H9 (cell line): ENCODE results near the gene MGAT4A. TPM values are rescaled to one million over a fixed set of nuclear protein-coding genes. Genes with fewer than 3 reads are reported as not detected.

Experiments used
- DNase-seq: peaks from one replicate; pipeline ENCODE4 v3.0.0-alpha.2; 2017
- H2AFZ ChIP-seq: one replicate; pipeline ENCODE4 v1.6.1; 2013; ENCODE audit warnings: mild to moderate bottlenecking, low read length, control low read depth, moderate library complexity
- H2AK5ac ChIP-seq: 2 replicates; pipeline ENCODE4 v1.6.1; 2013; ENCODE audit warnings: low read length, control low read depth, mixed read lengths; ENCODE audit not compliant: insufficient read length
- H2BK120ac ChIP-seq: one replicate; pipeline ENCODE4 v1.6.1; 2013; ENCODE audit warnings: low read depth, mild to moderate bottlenecking, low read length, control low read depth, inconsistent platforms; ENCODE audit not compliant: poor library complexity, severe bottlenecking
- H2BK12ac ChIP-seq: 2 replicates; pipeline ENCODE4 v1.6.1; 2013; ENCODE audit warnings: low read length, control low read depth, mixed read lengths, low read depth; ENCODE audit not compliant: insufficient read length
- H2BK15ac ChIP-seq: 2 replicates; pipeline ENCODE4 v1.6.1; 2013; ENCODE audit warnings: low read depth, low read length, control low read depth
- H2BK20ac ChIP-seq: one replicate; pipeline ENCODE4 v1.6.1; 2013; ENCODE audit warnings: low read depth, mild to moderate bottlenecking, low read length, control low read depth, inconsistent platforms; ENCODE audit not compliant: poor library complexity, severe bottlenecking
- H2BK5ac ChIP-seq: 2 replicates; pipeline ENCODE4 v1.6.1; 2013; ENCODE audit warnings: low read length, control low read depth, mixed read lengths; ENCODE audit not compliant: insufficient read length
- H3K14ac ChIP-seq: 2 replicates; pipeline ENCODE4 v1.6.1; 2013; ENCODE audit warnings: low read length, control low read depth; ENCODE audit not compliant: insufficient read depth
- H3K18ac ChIP-seq: 2 replicates; pipeline ENCODE4 v1.6.1; 2013; ENCODE audit warnings: low read depth, mild to moderate bottlenecking, mixed read lengths, low read length, control low read depth; ENCODE audit not compliant: insufficient read length
- H3K23ac ChIP-seq: 2 replicates; pipeline ENCODE4 v1.6.1; 2013; ENCODE audit warnings: low read length, control low read depth, mixed read lengths, low read depth; ENCODE audit not compliant: insufficient read length
- H3K23me2 ChIP-seq: 2 replicates; pipeline ENCODE4 v1.6.1; 2013; ENCODE audit warnings: low read depth, mild to moderate bottlenecking, mixed read lengths, low read length, control low read depth; ENCODE audit not compliant: insufficient read length, poor library complexity, severe bottlenecking
- H3K27ac ChIP-seq: 2 replicates; pipeline ENCODE4 v1.5.1; 2013; ENCODE audit warnings: low read length, control low read depth, mixed read lengths, low read depth; ENCODE audit not compliant: insufficient read length
- H3K27me3 ChIP-seq: 2 replicates; pipeline ENCODE4 v1.6.1; 2013; ENCODE audit warnings: low read length, control low read depth, inconsistent platforms; ENCODE audit not compliant: insufficient read depth
- H3K4ac ChIP-seq: 2 replicates; pipeline ENCODE4 v1.6.1; 2013; ENCODE audit warnings: low read depth, mild to moderate bottlenecking, control low read depth, inconsistent platforms, low read length, moderate library complexity
- H3K4me1 ChIP-seq: 2 replicates; pipeline ENCODE4 v1.6.1; 2013; ENCODE audit warnings: low read length, control low read depth, inconsistent platforms; ENCODE audit not compliant: insufficient read depth
- H3K4me2 ChIP-seq: 2 replicates; pipeline ENCODE4 v1.6.1; 2013; ENCODE audit warnings: low read length, control low read depth, mixed read lengths; ENCODE audit not compliant: insufficient read length, insufficient read depth
- H3K56ac ChIP-seq: 2 replicates; pipeline ENCODE4 v1.6.1; 2013; ENCODE audit warnings: low read depth, mild to moderate bottlenecking, mixed read lengths, low read length, control low read depth; ENCODE audit not compliant: insufficient read length
- H3K79me1 ChIP-seq: 2 replicates; pipeline ENCODE4 v1.6.1; 2013; ENCODE audit warnings: low read depth, mild to moderate bottlenecking, moderate library complexity, low read length, control low read depth, inconsistent platforms; ENCODE audit not compliant: insufficient read depth, poor library complexity, severe bottlenecking
- H3K79me2 ChIP-seq: 2 replicates; pipeline ENCODE4 v1.6.1; 2013; ENCODE audit warnings: low read length, control low read depth, inconsistent platforms; ENCODE audit not compliant: insufficient read depth
- H3K9ac ChIP-seq: 2 replicates; pipeline ENCODE4 v1.6.1; 2013; ENCODE audit warnings: low read length, control low read depth, mixed read lengths; ENCODE audit not compliant: insufficient read length; ENCODE audit errors: extremely low read depth
- H3K9me3 ChIP-seq: one replicate; pipeline ENCODE4 v1.6.1; 2013; ENCODE audit warnings: low read depth, low read length, inconsistent platforms; ENCODE audit not compliant: control insufficient read depth
- H3T11ph ChIP-seq: one replicate; pipeline ENCODE4 v1.6.1; 2013; ENCODE audit warnings: mild to moderate bottlenecking, low read length, control low read depth, inconsistent platforms
- H4K20me1 ChIP-seq: one replicate; pipeline ENCODE4 v1.6.1; 2013; ENCODE audit not compliant: control insufficient read depth, insufficient read length, insufficient read depth
- H4K5ac ChIP-seq: 2 replicates; pipeline ENCODE4 v1.6.1; 2013; ENCODE audit warnings: low read depth, mild to moderate bottlenecking, mixed read lengths, low read length, control low read depth; ENCODE audit not compliant: insufficient read length
- H4K8ac ChIP-seq: replicated peaks from 2 replicates; pipeline ENCODE4 v1.6.1; 2013; ENCODE audit warnings: low read length, control low read depth, mixed read lengths, low read depth; ENCODE audit not compliant: insufficient read length
- H4K91ac ChIP-seq: 2 replicates; pipeline ENCODE4 v1.6.1; 2013; ENCODE audit warnings: low read depth, mild to moderate bottlenecking, moderate library complexity, mixed read lengths, low read length, control low read depth; ENCODE audit not compliant: insufficient read length
- H3K27ac Mint-ChIP-seq, 3 experiments: 2 replicates in 2 of 3; 3 replicates in 1 of 3; pipeline ENCODE4 v1.8.0; 2020 to 2021; ENCODE audit warnings: mixed read lengths in 3 of 3, mild to moderate bottlenecking in 1 of 3, moderate library complexity in 1 of 3
- H3K27me3 Mint-ChIP-seq: 2 replicates; pipeline ENCODE4 v1.8.0; 2021; ENCODE audit warnings: low read depth, mild to moderate bottlenecking, moderate library complexity, mixed read lengths
- H3K36me3 Mint-ChIP-seq, 3 experiments: 2 replicates in 2 of 3; 3 replicates in 1 of 3; pipeline ENCODE4 v1.8.0; 2020 to 2021; ENCODE audit warnings: low read depth in 3 of 3, mixed read lengths in 3 of 3; ENCODE audit not compliant: insufficient read depth in 1 of 3
- H3K4me1 Mint-ChIP-seq, 2 experiments: 2 replicates each; pipeline ENCODE4 v1.8.0; 2020; ENCODE audit warnings: mixed read lengths in 2 of 2
- H3K4me3 Mint-ChIP-seq, 2 experiments: 2 replicates in 1 of 2; 3 replicates in 1 of 2; pipeline ENCODE4 v1.8.0; 2020 to 2021; ENCODE audit warnings: mild to moderate bottlenecking in 2 of 2, mixed read lengths in 2 of 2, moderate library complexity in 1 of 2
- H3K9me3 Mint-ChIP-seq, 2 experiments: 2 replicates in 1 of 2; 3 replicates in 1 of 2; pipeline ENCODE4 v1.8.0; 2020; ENCODE audit warnings: mild to moderate bottlenecking in 2 of 2, mixed read lengths in 2 of 2, moderate library complexity in 1 of 2
- WGBS: extraction: QIAGEN DNeasy Blood & Tissue Kit; methylation state at CpG from one replicate; pipeline ENCODE4 v1.1.7; 2013; ENCODE audit warnings: missing lambda C conversion rate, low lambda C conversion rate, mixed read lengths; ENCODE audit not compliant: insufficient read length; ENCODE audit errors: extremely low coverage; 5-methylcytosine and 5-hydroxymethylcytosine counted together
- total RNA-seq: library from RNA; stranded (reverse); gene quantifications from 2 replicates; pipeline ENCODE4 v1.2.1, GENCODE V29; 2021
- TF ChIP-seq, protein P1 (sequence below): fragments of 200-600 bp; sonication (generic); conservative IDR thresholded peaks from 3 replicates; pipeline ENCODE4 v1.8.0; 2021; ENCODE audit warnings: antibody characterized with exemption, mild to moderate bottlenecking

The MGAT4A gene
- total RNA-seq, 1 experiment from 2014 or later, result 3.5 TPM

DNA sequence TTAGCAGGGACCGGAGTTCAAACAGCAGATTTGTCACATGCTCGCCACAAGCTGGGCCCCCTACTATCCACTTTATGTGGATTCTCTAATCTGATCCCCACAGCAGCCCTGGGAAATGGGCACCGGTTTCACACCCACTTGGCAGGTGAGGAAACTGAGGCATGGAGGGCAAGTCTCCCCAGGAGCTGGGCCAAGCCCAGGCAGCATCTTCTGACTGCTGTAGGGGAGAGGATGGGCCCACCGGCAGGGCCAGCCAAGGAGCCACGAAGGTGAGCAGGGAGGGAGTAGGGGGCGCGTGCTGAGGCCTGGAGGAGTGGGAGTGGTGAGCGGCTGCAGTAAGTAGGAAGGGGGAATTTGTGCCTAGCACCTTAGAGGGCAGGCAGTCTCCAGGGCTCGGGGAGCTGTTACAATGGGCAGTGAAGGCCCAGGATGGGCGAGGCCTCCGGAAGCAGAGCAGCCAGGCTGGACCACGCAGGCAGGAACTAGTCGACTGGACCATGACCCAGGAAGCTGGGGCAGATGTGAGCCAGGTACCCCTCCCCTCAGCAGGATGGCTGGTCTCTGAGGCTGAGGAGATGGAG is 159.7 kb downstream of the MGAT4A start:
- H3K79me2 ChIP-seq, result no peaks in the 10 kb centered on the region
- H3K36me3 Mint-ChIP-seq, result peaks cover 18 to 74% (median 43%) of the 10 kb centered on the region in 3 experiments; a peak in 6 of 7 replicates
- H2BK20ac ChIP-seq, result no peak overlapping the region
- no peaks in the 10 kb centered on the region for H3K4me1 ChIP-seq
- no peak overlapping the region for H3K14ac ChIP-seq
- no peak overlapping the region for H3K4ac ChIP-seq
- H3K9ac ChIP-seq, result no peak overlapping the region
- H3K79me1 ChIP-seq, result no peaks in the 10 kb centered on the region
- no peak overlapping the region for H2BK12ac ChIP-seq
- H3K27ac ChIP-seq, result no peak overlapping the region
- no peak overlapping the region for H2BK120ac ChIP-seq
- WGBS, result no CpG with 5 or more reads among the region's 13 CpGs
- no peak overlapping the region for H3K4me3 Mint-ChIP-seq
- no peak overlapping the region for H2AFZ ChIP-seq
- H3K23me2 ChIP-seq, result no peaks in the 10 kb centered on the region
- TF ChIP-seq, protein P1, sequence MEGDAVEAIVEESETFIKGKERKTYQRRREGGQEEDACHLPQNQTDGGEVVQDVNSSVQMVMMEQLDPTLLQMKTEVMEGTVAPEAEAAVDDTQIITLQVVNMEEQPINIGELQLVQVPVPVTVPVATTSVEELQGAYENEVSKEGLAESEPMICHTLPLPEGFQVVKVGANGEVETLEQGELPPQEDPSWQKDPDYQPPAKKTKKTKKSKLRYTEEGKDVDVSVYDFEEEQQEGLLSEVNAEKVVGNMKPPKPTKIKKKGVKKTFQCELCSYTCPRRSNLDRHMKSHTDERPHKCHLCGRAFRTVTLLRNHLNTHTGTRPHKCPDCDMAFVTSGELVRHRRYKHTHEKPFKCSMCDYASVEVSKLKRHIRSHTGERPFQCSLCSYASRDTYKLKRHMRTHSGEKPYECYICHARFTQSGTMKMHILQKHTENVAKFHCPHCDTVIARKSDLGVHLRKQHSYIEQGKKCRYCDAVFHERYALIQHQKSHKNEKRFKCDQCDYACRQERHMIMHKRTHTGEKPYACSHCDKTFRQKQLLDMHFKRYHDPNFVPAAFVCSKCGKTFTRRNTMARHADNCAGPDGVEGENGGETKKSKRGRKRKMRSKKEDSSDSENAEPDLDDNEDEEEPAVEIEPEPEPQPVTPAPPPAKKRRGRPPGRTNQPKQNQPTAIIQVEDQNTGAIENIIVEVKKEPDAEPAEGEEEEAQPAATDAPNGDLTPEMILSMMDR, result no peak
- H3T11ph ChIP-seq, result no peak overlapping the region
- no peak overlapping the region for H4K8ac ChIP-seq
- no peak overlapping the region for H3K23ac ChIP-seq
- no peak overlapping the region for H3K56ac ChIP-seq
- peaks cover 2% of the 10 kb centered on the region for H3K27me3 Mint-ChIP-seq
- peak overlapping the region in 2 of 3 experiments; percentile 23 to 70; a peak in 2 of 7 replicates for H3K27ac Mint-ChIP-seq
- H4K20me1 ChIP-seq, result no peaks in the 10 kb centered on the region
- no peak for DNase-seq
- H2BK15ac ChIP-seq, result no peak overlapping the region
- H4K91ac ChIP-seq, result no peak overlapping the region
- H3K4me1 Mint-ChIP-seq, result no peaks in the 10 kb centered on the region
- no peak overlapping the region for H2BK5ac ChIP-seq
- H3K9me3 ChIP-seq, result no peaks in the 10 kb centered on the region
- H4K5ac ChIP-seq, result no peak overlapping the region
- H3K18ac ChIP-seq, result no peak overlapping the region
- H3K9me3 Mint-ChIP-seq, result no peaks in the 10 kb centered on the region; a peak in 1 of 5 replicates
- H2AK5ac ChIP-seq, result no peak overlapping the region
- no peaks in the 10 kb centered on the region for H3K27me3 ChIP-seq
- H3K4me2 ChIP-seq, result no peak overlapping the region
